ENCODE measurements around the gene FOXP3. TPM values are rescaled to one million over a fixed set of nuclear protein-coding genes. Genes with fewer than 3 reads are reported as not detected.

FOXP3 gene
- total RNA-seq, 1 experiment from 2014 or later = not detected

- DNase-seq (ENCODE audit: low read depth) = no peak
Measured at GRCh38 chrX:49273181-49273727, 8.7 kb upstream of the FOXP3 start.

DNA sequence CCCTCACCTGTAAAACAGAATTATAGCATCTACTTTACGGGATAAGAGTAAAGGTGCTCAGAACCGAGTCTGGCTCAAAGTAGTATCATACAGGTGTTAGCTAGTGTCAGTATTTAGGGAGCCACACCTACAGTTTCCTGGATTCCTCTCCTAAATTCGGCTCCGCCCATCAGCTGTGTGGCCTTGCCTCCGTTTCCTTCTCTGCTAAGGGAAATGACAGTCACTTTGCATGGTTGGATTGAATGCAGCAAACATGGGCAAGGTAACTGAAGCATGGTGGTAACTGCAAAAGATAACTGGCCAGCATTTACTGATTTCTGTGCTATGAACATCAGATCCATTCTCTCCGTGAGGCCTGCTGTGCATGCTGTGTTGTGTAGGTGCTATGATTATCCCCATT, 7.9 kb upstream of the FOXP3 start:
- no peak for DNase-seq (ENCODE audit: low read depth)

DNA sequence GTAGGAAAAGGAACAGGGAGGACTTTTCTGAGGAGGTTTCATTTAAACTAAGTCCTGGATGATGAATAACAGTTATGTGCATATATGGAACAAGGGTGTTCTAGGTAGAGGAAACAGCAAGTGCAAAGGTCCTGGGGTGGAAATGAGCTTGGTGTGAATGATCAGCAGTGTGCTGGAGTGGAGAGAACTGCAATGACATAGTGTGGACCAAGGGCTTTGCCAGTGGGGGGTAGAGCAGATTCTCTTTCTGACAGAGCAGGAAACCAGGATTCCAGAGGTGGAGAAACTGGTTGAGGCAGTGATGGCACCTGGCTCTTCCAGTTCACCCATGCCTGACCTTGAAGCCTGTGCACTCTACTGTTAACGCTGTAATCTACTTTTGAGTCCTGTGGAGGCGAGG, 6.8 kb upstream of the FOXP3 start:
- DNase-seq (ENCODE audit: low read depth) = no peak

DNA sequence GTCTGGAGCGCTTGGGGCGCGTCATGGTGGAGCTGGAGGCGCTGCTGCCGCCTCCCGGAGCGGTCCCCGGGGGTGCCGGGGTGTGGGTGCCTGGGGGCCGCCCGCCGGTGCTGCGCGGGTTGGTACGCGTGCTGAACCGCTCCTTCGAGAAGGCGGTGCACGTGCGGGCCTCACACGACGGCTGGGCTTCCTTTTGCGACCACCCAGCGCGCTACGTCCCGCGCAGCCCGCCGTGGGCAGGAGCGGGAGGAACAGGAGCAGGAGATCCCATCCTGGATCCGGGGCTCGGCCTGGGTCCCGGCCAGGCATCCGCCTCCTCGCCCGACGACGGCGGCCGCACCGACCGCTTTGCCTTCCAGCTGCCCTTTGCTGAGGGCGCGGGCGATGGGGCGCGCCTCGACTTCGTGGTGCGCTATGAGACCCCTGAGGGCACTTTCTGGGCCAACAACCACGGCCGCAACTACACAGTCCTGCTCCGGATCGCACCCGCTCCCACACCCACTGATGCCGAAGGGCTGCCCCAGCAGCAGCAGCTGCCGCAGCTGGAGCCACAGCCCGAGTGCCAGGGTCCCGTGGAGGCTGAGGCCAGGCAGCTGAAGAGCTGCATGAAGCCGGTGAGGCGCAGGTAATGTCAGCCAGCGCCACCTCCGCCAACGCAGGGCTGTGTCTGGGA, 5.9 kb upstream of the FOXP3 start:
- no peak for DNase-seq (ENCODE audit: low read depth)

DNA sequence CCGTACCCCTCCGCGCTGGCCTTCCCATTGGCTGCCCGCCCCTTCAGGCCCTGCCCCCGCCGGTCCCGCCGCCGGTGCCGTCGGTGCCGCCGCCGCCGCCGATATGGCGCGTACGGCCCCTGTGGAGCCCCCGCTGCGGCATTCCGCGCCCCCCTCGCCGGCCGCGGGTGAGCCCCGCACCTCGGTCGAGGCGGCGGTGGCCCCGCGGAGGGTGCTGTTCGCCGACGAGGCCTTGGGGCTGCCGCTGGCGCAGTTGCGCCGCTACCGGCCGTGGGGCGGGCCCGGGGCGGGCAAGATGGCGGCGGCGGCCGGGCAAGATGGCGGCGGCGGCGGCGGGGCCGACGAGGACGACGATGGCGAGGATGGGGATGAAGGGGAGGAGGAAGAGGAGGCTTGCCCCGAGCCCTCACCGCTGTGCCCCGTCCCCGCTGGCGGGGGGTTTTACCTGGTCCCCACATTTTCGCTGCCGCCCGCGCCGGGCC, 5.3 kb upstream of the FOXP3 start, which contains the start of gene PPP1R3F:
TSS of gene PPP1R3F (plus strand) at position 27 of the 482 bp plus-strand sequence. CDS start at position 104, 77 bp downstream.
- no peak for DNase-seq (ENCODE audit: low read depth)

- DNase-seq (ENCODE audit: low read depth) = peak; percentile 98
Measured at GRCh38 chrX:49269010-49269766, 4.7 kb upstream of the FOXP3 start.

DNA sequence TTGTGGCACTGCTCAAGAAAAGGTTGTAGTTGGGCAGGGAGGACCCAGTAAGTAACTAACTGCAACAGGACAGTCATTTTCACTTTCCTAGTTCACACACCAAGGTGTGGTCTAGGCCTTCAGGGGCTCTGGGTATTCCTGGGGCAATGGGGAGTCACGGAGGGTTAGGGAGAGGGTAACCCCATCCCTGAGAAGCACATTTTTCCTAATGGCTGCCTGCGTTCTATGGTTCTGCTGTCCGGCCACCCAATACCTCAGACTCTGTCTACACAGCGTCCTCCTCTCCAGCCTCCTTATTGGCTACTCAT, 4.1 kb upstream of the FOXP3 start:
- DNase-seq (ENCODE audit: low read depth) = no peak

DNA sequence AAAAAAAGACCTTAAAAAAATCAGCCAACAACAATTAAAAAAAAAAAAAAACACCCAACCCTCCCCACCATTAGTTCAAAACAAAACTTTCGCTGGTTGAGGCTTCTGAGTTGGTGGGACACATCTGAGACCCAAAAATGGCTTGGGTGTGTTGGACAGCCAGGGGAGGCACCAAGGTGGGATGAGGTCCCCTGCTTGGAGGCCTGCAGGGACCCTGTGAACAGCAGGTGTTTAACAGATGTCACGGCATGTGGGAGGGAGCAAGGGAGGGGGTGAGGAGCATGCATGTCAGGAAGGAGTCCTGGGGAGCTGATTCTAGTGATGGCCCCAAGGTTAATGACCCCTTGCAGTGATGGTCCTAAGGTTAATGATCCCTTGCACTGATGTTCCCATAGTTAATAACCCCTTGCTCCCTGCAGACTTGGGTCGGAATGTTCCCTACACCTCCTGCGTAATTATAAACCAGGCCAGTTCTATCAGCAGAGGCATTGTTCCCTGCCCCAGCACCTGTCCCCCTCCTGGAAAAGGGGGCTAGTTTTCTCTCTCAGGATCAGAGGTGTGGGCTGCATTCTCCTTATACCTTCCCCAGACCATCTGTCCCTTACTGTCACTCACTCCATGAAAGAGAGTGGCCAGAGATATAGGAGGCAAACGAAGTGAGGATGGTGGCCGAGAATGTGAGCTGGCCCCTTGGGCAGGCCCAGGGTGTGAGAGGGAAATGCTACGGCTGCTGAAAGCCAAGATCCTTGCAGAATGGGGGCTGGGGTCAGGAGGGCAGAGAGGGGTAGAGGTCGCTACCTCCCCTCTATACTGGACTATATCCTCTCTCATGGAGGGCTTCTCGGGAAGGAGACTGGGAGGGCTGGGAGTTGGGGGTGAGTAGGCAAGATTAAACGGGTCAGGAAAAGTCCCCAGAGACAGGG, 2.3 kb upstream of the FOXP3 start:
- no peak for DNase-seq (ENCODE audit: low read depth)

- DNase-seq (ENCODE audit: low read depth) = no peak
Measured at GRCh38 chrX:49263631-49264030, 879 bp downstream of the FOXP3 start.

DNA sequence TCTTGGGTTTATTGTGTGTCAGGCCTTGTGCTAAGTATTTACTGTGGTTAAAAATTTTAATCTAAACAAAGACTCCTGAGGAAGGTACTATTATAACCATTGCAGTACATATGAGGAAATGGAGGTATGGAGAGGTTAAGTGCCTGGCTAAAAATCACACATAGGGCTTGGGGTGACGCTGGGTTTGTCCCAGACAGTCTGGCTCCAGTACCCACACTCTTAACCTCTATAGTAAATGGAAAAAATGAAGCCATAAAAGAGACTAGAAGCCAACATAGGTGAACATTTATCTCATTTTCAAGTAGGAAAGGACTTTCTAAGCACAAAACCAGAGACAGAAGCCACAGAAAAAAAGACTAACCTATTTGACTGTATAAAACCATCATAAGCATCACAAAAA, 1.9 kb downstream of the FOXP3 start:
- DNase-seq (ENCODE audit: low read depth) = no peak

DNA sequence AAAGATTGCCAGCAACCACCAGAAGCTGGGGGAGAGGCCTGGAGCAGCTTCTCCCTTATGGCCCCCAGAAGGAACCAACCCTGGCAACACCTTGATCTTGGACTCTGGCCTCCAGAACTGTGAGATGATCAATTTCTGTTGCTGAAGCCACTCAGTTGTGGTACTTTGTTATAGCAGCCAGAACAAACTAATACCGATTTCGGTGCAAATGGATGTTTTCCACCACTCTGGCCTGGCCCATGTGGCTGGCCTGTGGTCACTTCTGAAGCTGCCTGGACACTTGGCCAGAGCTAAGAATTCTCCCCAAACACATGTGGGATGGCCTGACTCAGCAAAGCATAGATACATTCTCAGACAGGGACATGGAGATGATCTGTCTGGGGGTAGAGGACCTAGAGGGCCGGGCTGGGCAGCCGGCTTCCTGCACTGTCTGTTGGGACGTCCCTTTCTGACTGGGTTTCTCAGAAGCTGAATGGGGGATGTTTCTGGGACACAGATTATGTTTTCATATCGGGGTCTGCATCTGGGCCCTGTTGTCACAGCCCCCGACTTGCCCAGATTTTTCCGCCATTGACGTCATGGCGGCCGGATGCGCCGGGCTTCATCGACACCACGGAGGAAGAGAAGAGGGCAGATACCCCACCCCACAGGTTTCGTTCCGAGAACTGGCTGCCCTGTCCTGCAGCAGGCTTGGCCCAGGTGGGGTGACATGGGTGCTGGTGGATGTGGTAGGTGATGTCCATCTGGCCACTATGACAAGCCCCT, 4.1 kb downstream of the FOXP3 start:
- DNase-seq (ENCODE audit: low read depth) = no peak

DNA sequence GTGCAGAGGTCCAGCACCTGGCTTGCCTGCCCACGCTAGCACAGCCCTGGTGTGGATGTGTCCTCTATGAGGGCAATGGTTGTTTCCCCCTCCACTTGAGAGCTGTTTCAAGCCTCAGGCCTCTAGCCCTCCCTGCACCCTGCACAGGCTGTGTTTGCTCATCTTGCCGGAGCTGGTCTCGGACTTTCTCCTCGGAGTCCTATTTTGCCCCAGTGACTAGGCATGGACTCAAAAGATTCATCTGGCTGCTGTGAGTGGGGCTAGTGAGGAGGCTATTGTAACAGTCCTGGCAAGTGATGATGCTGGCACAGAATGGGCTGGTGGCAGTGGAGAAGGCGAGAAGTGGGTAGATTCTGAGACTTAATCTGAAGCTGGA, 5.8 kb downstream of the FOXP3 start:
- no peak for DNase-seq (ENCODE audit: low read depth)

- no peak for DNase-seq (ENCODE audit: low read depth)
Measured at GRCh38 chrX:49257846-49258748, 6.4 kb downstream of the FOXP3 start.

DNA sequence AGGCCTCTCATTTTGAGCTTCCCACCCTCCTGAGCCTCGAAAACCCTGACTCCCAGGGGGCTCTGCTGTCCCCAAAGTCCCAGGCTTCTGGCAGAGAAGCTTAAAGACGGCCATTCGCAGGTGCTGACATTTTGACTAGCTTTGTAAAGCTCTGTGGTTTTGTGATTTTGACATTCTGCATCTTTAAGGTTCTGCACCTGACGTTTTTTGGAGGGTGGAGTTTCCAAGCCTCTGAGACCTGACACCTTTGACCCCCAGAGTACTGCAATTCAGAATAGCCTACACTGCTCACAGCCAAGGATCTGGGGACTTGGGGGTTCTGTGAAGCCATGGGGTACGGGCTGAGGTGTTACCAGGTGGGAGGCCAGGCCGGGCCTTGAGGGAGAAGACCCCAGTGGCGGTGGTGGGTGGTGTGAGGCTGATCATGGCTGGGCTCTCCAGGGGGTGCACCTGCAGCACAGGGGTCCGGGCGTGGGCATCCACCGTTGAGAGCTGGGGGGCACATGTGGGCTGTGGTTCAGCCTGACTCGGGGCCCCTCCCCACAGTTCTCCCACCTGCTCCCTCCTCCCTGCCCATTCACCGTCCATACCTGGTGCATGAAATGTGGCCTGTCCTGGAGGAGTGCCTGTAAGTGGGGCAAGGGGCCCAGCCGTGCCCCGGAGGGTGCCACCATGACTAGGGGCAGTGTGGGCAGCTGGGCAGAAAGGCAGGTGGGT, 7.3 kb downstream of the FOXP3 start:
- DNase-seq (ENCODE audit: low read depth) = no peak

DNA sequence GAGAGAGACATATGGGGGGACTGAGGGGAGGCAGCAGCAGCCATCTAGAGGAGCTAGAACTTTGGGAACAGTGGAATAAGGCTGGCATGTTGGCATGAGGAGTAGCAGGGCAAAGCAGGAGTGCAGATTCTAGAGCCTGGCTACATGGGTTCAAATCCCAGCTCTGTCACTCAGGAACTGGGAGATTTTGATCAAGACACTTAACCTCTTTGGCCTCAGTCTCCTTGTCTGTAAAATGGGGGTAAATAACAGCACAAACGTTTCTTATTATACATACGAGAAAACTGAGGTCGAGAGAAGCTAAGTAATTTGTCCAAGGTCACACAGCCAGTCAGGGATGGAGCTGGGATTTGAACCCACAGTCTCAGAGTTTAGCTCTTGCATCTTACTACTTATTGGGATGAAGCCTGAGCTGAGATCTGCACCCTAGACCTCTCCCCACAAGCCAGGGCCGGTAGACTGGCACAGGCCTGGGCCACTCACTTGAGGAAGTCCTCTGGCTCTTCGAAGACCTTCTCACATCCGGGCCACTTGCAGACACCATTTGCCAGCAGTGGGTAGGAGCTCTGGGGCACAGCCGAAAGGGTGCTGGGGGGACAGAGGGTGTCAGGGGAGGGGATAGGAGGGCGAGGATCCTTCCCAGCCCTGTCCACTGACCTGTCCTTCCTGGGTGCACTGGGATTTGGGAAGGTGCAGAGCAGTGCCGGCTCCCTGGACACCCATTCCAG, 8.1 kb downstream of the FOXP3 start:
- DNase-seq (ENCODE audit: low read depth) = no peak

GRCh38 chrX:49254639-49255038, 9.9 kb downstream of the FOXP3 start:
- DNase-seq (ENCODE audit: low read depth) = no peak

DNA sequence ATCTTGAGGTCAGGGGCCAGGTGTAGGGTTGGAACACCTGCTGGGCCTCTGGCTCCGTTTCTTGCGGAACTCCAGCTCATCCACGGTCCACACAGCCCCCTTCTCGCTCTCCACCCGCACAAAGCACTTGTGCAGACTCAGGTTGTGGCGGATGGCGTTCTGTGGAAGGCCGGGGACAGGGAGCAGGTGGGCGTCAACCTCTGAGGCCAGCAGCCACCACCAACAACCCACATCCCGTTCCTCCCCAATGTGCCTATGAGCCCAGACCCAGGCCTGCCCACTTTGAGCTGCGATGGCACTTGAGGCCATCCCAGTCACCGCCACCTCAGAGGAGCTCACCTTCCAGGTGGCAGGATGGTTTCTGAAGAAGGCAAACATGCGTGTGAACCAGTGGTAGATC, 13.2 kb downstream of the FOXP3 start:
- no peak for DNase-seq (ENCODE audit: low read depth)

DNA sequence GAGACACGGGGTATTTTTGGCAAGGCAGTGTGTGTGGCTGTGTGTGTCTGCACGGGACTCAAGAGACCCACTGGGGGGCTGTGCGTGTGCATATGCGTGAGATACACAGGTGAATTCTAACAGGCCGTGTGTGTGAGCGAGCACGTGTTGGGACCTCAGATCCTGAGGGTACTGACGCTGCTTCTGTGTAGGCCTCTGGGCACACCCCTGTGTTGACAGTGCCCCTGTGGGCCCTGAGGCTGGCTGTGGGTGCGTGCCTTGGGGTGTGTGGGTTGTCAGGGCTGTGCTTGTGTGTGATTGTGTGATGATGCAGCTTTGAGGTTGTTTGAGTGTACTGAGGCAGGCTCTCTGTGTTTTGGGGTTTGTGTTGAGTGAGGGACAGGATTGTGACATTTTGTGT, 13.9 kb downstream of the FOXP3 start:
- no peak for DNase-seq (ENCODE audit: low read depth)

DNA sequence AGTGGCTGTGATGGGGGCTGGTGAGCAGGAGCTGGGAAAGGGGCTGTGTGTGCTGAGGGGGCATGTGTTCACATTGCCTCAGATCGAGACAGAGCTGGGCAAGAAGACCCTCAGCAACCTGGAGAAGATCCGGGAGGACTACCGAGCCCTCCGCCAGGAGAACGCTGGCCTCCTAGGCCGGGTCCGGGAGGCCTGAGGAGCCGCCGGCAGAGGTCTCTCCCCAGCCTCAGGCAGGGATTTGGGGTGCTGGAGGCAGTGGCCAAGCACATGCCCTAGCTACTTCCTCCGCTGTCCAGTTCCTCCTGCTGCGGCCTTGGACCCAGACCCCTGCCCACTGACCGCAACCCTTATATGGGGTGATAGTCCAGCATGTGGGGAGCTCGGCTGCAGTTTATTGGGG, 14.4 kb downstream of the FOXP3 start:
- DNase-seq (ENCODE audit: low read depth) = no peak
